ENCODE data around the gene STK38L.
"Not testable (repeated sequence)": the region's sequence is repeated elsewhere in the genome, so short reads cannot be mapped to it uniquely, and the experiment has no call there.

The STK38L gene

DNA sequence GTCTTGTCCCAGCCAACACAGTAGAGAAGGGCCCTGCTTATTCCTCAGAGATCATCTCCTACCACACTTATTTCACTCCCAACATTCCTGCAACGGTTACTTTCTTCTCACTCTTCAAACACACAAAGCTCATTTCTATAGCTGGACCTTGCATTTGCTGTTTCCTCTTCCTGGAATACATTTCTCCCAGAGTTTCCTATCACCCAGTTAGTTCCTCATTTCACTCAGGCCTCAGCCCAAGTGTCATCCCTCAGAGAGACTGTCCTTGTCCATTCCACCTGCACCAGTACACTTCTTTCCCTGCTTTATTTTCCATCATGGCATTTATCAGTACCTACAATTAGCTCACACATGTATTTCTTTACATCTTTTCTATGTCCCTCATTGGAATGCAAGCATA lies 14.7 kb upstream of the STK38L start:
- DNase-seq = no peak

DNA sequence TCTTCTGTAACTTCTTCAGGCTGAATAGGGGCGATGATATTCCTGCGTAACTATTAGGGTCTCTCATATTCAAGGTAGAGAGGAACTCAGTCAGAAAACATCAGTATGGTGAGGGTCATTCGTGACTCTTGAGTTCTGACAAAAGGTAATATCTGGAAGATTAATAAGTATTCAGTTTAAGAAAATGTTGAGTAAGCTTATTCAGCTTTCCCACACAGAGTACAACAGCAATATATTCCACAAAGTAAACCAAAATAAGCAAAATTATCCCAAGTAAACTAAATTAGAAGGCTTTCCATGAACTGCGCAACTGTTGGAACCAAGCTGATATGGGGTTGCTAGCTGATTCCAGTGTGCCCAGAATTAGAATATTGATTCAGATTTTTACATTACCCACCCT lies 12.7 kb upstream of the STK38L start:
- not testable (repeated sequence) for DNase-seq

DNA sequence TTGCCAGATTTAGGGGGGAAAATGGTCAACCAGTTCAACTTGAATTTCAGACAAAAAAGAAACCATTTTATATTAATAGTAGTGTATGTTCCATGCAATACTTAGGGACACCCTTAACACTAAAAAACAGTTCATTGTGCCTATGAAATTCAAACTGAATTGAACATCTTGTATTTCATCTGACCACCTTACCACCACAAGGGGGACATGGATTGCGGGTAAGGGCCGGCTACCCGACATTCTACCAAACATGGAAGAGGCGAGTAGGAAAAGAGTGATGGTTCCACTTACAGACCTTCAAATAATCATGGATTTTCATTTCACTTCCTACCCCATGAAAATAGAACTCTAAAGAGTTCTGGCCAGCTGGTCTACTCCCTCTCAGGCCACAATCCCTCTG lies 10.3 kb upstream of the STK38L start:
- DNase-seq = no peak

DNA sequence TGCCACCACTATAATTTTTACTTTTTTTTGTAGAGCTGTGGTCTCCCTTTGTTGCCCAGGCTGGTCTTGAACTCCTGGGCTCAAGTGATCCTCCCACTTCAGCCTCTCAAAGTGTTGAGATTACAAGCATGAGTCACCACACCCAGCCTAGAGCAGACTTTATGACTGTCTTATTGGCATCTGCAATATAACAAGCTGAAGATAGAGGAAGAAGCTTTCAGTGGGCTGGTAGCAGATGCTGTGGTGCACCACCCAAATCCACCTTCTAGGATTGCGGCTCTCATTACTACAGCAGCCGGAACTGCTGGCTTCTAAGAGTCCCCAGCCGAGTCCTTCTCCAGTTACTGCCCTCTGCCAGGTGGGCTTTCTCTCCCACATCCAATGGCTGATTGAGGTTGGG lies 7.6 kb upstream of the STK38L start:
- DNase-seq = peak; percentile 29

DNA sequence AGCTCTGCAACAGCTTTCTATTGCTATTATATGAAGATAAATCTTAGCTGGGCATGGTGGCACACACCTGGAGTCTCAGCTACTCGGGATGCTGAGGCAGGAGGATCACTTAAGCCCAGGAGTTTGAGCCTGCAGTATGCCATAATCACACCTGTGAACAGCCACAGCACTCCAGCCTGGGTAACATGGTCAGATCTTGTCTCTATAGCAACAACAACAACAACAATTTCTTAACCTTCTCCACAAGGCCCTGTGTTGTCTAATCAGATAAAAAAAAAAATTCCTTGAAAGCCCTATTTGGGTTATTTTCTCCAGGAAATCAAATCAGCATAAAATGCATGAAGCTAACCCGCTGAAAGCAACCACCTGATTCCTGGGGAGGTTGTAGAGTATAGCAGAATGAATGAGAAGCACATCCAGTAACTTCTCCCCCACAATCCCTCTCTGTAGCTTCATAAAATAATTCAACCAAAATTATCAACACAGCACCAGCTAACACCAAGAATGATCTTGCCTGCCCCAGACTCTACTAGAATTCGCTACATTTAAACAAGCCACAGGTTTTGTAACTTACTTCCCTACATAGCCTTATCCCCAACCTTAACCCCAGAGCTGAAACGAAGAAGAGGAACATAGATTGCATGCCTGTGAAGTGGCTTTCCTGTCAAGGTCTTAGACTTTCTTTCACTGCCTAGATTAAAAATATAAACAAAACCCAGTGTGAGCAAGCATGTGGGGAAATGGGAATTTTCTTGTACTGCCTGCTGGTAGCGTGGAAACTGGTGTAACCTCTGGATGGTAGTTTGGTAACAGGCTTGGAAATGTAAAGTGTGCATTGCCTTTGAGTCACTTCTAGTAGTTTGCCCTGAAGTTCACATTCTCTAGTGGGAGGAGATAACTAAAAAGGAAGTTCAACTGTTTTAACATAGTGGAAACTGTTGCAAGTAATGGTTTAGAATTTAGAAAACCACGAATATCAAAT lies 6.0 kb upstream of the STK38L start:
- DNase-seq = peak; percentile 25

DNA sequence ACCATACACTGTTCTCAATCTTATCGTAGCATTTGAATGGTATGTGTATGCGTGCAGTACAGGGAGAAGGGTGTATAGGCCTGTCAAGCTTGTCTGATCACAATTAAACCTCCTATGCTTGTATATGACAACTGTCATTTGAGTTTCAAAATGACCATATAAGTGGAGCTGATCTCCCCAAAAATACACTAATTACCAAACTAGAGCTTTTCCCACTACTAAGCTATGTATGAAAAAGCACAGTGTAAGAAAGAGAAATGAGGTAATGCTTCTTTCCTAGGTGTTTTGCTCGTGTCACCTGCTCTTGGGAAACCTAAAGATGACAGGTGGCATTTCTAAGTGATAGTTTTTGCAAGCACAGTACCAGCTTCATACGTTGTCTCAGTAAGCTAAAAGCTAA lies 1.1 kb upstream of the STK38L start:
- no peak for DNase-seq

DNA sequence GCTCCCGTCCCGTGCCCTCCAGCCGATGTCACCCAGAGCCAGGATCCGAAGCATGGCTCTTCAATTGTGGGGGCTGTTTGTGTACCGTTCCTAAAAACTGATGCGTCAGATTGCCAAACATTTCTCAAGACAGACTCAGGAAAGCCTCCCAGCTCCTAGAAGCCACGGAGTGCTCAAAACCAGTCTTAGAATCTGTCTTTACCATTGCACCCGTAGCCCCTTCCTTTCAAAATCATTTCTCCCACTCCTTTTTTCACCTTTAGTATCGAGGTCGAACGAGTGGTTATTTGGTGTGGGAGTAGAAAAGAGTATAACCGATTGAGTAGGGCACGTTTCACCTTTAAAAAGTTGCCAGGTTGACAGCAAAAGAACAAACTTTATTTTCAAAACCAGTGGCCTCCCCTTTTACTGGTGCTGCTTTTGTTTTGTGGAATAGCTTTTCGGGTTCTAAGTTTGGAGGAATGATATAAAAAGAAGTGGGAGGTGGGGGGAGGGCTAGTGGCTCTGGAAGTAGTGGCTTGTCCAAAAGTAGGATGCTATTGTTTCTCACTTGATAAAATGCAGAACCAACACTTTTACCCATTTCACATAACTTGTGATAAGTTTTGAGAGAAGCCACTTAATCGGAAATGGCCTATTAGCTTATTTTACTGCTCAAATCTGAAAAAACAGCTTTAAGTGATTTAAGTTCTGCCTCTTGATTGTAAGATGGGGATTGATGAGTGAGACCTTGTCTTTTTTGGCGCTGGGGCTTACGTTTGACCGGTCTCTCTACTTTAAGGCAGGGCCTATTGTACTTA lies 803 bp downstream of the STK38L start:
- no peak for DNase-seq

DNA sequence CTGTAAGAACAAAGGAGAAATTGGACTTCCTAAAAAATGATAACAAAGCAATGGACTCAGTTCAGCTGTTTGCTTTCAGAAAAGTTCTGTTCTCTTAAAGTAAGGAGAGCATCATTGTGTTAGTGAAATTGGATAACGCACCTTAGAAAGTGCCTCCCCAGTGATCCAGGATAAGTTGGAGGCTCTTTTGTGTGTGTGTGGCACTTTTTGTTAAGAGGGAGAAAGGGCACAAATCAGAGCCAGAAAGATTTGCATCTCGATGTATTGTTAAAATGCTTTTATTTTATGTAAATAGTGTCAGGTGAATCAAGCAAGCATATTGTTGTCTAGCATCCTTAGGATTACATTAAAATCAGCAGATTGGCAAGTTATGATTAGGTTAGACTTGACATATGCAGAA lies 2.1 kb downstream of the STK38L start:
- no peak for DNase-seq

DNA sequence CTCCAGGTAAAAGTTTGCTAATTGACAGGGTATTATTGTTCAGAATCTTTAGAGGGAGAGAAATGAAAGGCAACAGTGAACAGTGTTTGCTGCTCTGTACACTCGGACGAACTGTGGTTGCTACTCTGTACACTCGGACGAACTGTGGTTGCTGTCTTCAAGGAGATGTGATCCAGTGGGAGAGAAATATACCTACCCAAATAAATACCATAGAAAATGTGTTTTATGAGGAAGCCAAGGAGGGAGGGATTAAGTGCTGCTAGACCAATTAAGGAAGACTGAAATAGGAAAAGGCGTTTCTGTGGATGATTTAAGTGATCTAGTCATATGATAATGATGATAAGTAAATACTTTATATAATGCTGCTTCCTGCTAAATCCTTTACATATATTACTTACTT lies 2.7 kb downstream of the STK38L start:
- DNase-seq = no peak

DNA sequence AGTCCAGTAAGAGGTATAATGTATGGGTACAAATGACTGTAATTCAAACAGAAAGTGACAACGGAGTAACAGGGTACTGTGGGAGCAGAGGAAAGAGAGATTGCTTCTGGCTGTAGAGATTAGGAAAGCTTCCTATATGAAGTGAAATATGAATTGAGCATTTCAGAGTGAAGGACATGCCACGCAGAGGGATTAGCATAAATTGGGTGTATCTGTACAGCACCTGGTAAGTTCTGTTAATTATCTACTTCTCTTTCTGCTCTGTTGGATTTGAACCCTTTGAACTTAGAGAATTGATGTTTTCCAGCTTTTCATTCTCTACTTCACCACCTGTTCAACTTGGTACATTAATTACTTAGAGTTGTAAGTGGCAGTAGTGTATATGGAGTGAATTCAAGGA lies 8.8 kb downstream of the STK38L start:
- no peak for DNase-seq

DNA sequence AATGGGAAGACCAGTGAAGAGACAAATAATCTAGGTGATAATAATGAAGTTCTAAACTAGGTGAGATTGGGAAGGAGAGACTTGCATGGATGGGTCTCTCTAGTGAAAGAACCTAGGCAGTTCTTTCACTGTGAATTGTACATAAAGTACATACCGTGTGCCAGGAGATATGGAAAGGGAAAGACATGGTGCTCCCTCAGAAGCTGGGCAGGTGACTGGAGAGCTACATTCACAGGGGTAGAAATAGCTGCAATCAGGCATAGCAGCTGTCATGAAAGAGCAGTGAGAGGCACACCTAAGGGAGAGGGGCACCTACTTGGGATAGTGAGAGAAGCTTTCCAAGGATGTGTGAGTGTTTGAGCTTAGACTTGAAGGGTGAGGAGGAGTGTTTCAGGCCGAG lies 9.3 kb downstream of the STK38L start:
- DNase-seq = no peak

DNA sequence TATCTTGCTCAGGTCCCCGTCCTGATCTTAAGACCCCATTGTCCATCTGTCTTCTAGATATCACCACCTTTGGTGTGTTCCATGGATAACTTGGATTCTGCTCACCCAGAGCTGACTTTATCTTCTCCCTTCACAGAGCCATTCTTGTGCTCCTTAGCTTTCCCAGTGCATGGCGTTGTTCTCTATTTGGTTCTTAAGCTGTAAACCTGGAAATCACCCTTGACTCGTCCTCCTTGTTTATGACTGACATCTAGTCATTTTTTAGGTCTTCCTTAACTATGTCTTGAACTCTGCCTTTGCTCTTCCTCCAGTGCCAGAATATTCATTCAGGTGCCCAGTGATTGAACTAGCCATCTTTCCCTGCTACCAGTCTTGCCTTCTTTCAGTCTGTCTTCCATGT lies 11.7 kb downstream of the STK38L start:
- DNase-seq = no peak

DNA sequence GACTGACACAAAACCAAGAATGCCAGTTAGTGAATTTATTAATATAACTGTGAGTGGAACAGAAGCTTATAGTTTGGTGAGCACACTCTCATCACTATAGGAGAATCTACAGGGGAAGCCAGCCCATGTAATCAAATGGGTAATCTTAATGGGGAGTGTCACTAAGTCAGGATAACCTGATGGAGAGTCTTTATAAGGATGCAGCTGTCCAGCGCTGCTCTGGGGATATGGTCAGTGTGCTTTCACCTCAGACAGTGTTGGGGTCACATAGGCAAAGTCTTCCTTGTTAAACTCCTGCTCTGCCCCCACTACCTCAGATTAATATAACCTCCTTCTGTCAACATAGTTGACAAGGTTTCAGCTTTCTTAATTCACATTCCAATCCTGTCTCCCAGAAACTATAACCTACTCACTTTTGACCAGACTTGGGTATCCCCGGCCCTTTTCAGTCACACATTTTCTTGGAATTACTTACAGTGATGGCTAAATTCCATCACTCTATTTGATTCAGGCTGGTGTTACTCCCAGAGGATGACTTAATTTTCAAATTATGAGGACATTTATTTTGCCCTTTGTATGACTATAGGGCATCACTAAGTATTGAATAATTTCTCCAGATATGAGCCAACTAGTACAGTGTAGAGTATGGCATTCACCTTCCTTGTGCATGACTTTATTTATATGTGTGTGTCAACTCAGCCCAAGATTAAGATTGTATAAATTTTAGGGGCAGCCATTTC lies 13.2 kb downstream of the STK38L start:
- no peak for DNase-seq

DNA sequence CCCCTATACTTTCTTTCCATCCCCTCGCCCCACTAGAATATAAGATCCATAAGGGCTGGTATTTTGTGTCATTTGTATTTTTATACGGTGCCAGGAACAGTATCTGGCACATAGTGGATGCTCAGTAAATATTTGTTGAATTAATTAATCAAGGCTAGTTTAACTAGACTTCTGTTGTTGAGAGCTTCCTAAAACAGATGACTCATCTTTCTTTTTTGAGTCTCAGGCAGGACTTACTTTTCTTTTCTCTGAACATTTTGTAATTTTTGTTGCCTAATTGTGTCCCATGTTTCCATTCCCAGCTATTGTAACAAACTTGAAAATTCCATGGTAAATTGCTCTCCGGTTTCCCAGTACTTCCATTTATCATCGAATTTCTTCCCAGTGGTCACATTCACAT lies 16.7 kb downstream of the STK38L start:
- DNase-seq = no peak

DNA sequence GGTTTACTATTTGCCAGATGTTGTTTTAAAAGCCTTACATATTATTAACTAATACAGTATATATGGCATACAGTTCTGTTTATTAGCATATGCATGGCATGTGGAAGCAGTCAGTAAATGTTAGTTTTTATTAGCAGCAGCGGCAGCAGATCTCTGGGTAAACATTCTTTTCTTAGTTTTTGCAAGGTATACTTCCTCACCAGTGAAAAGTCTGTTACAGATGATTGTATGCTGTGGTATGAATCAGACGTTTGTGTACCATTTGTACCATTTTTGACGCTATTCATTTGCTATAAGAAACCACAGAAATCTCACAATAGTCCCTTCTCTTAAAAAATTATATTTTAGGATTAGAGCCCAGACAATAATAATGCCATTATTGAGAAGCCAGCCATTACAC lies 17.8 kb downstream of the STK38L start:
- no peak for DNase-seq

DNA sequence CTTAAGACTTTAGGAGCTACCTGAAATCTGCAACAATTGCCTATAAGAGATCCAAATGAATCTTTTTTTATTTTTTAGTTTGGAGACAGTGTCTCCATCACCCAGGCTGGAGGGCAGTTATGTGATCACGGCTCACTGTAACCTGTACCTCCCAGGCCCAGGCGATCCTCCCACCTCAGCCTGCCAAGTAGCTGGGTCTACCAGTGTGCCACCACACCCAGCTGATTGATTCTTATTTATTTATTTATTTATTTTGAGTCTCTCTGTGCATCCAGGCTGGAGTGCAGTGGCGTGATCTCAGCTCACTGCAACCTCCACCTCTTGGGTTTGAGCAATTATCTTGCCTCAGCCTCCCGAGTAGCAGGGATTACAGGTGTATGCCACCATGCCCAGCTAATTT lies 26.1 kb downstream of the STK38L start:
- no peak for DNase-seq

DNA sequence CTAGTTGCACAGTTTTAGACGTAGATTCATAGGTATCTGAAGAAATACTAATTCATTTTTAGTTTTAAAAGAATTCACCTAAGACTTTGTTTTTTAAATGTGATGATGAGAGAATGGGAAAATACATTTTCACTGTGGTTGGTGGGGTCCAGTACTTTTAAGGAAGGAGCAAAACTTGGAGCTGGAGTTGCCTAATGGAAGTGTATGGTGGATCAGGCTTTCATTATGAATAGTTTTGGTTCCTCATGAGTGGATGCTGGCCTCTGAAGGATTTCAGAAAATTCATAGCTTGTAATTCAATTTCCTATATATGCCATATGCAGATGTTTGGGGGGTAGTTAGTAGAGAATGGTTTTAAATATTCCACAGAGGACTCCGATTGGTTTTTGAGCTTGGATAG lies 27.1 kb downstream of the STK38L start:
- DNase-seq = no peak

DNA sequence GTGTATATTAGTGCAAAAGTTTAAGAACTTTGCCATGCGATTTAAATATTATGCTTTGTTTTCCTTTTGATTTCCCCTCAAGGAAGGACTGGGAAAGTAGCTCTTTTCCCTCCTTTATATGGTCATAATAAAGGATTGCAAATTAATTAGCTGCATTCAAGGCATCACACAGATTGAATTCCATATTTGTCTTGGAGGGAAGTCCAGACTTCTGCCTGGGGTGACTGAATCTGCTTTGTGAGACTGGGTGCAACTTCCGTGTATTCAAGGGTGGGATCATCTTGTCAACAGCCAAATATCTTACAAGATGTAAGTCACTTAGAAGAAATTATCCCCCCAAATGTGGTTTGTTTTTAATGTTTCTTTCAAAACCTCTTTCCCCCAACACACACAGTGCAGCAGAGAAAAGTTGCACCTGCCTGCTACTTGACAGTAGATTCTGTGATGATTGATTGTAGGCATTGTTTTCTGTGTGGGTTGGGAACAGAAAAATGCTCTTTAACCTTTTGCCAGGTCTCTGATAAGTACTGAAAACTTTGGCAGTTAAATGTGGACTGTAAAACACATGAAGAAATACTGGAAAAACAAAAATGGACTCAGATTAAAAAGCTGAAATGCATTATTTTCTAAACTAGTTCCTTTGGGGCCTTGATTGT lies 28.4 kb downstream of the STK38L start:
- no peak for DNase-seq

DNA sequence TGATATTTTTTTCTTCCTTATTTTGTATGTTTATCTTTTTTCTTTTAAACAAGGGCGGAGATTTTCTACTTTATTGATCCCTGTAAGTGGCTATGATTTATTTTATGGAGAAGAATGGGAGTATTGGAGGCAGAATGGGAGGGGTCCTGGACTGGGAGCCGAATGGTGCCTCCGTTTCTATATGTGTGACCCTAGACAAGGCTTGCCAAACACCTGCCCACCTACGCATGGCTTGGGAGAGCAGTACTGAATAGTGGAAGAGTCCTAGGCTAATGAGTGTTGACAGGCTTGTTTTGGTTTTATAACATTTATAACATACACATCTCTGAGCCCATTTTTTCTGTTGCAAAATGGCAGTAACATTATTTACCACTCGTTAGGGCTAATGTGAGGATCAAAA lies 29.0 kb downstream of the STK38L start:
- no peak for DNase-seq

DNA sequence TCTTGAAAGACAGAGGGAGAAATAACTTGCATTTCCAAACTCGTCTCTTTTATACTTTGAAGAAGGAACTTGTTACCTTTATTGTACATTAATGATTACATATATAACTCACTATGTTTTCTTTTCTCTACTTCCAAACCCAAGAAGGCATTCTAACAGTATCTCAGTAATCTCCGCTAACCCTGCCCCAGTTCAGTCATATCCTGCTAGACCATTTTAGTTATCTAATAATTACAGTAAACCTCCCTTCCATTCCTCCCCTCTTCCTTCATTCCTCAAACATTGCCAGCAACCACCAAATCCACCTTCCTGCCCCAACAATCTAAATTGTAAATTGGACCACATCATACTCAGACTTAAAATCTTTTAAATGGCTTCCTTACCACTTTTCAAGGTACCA lies 30.6 kb downstream of the STK38L start:
- no peak for DNase-seq

DNA sequence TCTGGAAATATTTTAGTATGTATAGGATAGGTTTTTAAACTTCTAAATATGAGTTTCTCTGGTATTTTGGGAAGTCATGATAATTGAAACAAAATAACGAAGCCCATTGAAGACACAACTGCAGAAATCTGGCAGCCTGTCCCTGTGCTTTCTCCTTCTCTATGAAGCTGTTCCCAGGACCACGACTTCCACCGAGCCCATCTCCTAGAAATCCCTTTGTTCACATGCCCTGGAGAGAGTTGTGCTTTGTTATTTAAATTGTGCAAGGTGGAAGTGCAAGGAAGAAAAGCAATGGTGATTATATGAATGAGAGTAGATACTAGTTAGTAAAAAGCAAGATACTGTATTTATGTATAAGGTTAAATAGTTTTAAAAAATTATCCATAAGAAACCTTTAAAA lies 32.2 kb downstream of the STK38L start:
- no peak for DNase-seq

DNA sequence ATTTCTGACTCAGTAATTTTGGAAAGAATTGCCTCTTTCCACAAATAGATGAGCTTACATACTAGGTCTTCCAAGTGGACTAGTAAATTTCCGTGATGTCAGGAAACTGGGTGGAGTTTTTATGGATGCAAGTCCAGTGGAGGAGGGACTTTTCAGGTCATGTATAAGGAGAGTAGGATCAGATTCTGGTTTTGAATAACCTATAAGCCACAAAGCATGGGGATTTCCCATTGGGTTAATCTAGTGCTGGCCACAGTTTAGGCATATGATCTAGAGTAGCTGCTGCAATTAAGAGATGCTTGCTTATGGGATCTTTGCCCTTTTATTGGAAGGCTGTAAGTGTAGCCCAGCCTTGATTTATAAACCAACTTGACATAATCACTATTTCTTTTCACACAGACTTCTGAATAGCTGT lies 33.8 kb downstream of the STK38L start:
- no peak for DNase-seq

DNA sequence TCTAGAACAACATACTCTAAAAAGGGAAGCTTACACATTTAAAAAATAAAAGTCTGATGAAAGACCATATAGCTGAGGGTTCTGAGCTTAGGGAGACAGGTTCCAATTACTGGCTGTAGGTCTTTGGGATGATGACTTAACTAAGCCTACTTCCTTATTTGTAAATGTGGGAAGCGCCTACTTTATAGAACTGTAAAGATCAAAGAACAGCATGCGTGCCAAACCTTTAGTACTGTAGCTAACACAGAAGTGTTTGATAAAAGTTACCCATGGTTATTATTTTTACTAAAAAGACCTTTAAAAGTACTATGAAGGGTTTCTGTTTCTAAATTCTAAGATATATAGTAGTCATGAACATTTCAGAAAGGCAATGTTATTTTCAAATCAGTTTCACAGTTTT lies 35.7 kb downstream of the STK38L start:
- no peak for DNase-seq

Data from hematopoietic multipotent progenitor cell treated with erythropoietin and hydrocortisone succinate and interleukin-3 and kit ligand, for 8 days (in vitro differentiated cells).